ENCODE results near the gene NSG2.

Gene NSG2

DNA sequence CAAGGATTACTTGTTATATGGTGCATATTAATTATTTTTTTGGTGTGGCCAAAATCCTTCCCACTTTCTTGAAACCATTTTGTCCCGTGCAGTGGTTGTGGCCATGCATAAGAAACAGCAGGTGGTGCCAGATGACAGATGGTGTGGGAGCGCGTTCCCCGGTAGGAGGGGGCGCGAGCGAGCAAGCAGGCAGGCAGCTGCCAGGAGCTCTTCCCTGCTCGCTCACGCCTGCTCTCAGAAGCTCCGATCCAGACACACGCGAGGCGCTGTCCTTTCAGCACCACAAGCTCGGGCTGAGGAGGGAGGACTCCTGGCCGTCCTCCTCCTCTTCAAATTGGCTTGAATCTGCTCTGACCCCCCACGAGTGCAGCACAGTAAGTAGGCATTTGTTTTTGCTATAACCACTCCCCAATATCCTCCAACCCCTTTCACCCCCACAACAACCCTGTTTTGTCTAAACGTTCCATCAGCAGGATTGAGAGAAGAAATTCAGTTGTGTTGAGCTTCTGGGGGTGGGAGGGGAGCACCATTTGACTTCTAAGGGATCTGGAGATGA, at the start of gene NSG2:
TSS of gene NSG2 (plus strand) at position 237 of the 556 bp plus-strand sequence. CDS start 1,050 bp downstream, outside the sequence.
- DNase-seq (ENCODE audit: low read depth in 2 of 2), result peak; percentile 63 to 67

DNA sequence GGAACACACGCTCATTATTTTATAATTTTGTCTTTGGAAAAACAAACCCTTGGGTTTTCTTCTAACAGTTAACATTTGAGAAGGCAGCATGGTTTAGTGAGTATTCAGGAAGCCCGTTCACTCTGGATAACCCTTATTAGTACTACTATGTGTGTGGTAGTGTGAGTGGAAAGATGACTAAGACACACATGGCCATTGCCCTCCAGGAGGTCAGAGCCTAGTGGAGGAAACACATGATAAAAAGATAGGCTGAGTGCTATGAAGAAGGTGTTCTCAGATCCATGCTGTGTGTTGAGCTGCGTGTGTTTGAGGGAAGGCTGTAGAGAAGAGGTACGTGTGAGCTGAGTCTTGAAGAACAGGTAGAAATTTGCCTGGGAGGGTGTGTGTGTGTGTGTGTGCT, 48.2 kb upstream of the NSG2 start:
- DNase-seq (ENCODE audit: low read depth in 2 of 2), result no peak

GRCh38 chr5:173998531-173998930, 47.0 kb upstream of the NSG2 start:
- no peak for DNase-seq (ENCODE audit: low read depth in 2 of 2)

- DNase-seq (ENCODE audit: low read depth in 2 of 2), result no peak
These were observed 45.4 kb upstream of the NSG2 start for GRCh38 chr5:174000076-174000475.

DNA sequence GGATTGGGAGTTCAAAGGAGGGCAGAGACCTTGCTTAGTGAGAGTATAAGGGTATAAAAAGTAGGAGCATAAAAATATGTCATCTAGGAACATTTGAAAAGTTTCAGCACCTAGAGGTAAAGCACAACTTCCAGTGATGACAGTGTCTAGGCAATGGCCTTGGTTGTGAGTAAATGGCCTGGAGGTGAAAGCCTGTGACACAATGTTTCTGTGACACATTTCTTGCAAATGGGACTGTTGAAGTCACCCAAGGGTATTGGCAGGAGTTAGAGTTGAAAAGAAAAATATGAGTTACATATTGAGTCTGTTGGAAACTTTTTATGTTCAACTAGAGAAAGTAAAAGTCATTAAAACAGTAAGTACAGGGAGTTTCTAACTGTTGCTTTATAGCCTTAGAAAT, 41.7 kb upstream of the NSG2 start:
- DNase-seq (ENCODE audit: low read depth in 2 of 2), result no peak

GRCh38 chr5:174008922-174009321, 36.6 kb upstream of the NSG2 start:
- DNase-seq (ENCODE audit: low read depth in 2 of 2), result no peak

DNA sequence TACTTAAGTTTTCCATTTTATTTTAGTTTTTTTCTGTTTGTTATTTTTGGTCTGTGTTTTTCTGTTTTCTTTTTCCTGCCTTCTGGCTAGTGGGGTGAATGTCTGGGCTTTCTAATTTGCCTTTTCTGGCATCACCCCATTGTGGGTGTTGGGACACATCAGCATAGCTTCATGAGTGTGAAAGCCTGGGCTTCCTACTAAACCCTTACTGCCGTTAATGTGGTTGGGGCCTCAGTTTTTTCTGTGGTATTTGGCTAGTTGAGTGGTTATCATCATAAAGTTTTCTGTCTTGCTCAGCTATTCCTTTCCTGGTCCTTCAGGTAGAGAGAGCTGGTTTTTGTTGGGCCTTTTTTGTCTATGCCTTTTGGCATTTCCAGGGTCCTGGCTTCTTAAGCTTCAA, 35.1 kb upstream of the NSG2 start:
- DNase-seq (ENCODE audit: low read depth in 2 of 2), result no peak

- no peak for DNase-seq (ENCODE audit: low read depth in 2 of 2)
These were observed 34.1 kb upstream of the NSG2 start for GRCh38 chr5:174011441-174011840.

GRCh38 chr5:174020069-174020927, 25.2 kb upstream of the NSG2 start:
- peak in 1 of 2 experiments; percentile 2 for DNase-seq (ENCODE audit: low read depth in 2 of 2)

GRCh38 chr5:174020928-174021304, 24.6 kb upstream of the NSG2 start:
- DNase-seq (ENCODE audit: low read depth in 2 of 2), result no peak

DNA sequence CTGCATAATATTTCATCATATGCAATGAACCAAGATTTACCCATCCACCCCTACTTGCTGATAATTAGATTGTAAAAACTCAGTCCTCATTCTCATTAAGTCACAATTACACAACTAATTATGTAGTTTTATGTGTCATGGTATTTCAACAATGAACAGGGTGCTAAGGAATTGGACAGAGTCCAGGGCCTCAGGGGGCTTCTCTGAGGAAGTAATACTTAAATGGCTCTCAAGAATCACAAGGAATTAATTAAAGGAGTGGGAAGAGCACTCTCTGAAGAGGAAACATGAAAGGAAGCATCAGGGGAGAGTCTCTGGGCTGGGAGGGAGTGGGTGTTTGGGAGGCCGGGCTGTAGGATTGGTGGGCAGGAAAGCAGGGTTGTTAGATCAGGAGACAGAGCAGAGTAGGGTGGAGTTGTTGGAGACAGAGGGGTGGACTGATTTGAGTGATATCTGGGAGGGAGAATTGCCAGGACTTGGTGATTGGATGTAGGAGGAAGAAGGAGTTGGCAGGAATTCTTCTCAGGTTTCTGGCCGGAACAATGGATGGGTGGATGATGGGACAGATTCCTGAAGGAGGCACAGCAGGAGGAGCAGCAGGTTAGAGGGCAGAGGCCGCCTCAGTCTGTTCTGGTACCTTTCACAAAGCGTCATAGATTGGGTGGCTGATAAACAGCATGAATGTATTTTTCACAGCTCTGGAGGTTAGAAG, 23.0 kb upstream of the NSG2 start:
- DNase-seq (ENCODE audit: low read depth in 2 of 2), result no peak

GRCh38 chr5:174030286-174030685, 15.2 kb upstream of the NSG2 start:
- no peak for DNase-seq (ENCODE audit: low read depth in 2 of 2)

DNA sequence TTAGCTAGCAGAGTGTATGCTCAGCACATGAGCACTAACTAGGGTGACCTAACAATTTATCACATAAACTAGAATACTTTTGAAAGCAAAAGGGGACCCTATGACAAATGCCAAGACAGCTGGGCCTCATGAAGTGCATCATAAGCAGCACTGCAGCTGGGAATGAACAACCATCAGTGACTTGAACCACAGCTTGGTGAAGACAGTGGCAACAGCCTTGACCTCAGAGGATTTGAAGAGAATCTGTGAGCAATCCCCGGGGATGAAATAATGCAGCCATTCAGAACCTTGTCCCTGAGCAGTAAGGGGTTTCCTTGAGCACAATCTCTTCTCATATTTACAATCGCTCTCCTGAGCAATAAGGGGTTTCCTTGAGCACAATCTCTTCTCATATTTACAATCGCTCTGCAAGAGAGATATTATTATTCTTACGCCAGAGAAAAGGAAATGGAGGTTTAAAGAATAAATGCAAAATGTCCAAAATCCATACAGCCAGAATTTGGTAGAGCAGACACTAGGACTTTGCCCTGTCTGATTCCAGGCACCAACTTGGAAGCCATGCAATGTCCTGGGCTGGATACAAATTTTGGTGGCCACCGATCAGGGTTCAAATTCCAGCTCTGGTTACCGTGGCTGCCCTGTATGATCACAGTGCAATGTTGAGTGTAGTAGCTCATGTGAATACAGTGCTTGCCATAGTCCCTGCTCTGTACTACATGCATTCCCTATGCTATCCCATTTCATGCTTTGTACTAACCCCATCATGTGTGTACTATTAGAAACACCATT, 846 bp upstream of the NSG2 start:
- no peak for DNase-seq (ENCODE audit: low read depth in 2 of 2)

GRCh38 chr5:174046558-174046957, 1.1 kb downstream of the NSG2 start:
- DNase-seq (ENCODE audit: low read depth in 2 of 2), result no peak

DNA sequence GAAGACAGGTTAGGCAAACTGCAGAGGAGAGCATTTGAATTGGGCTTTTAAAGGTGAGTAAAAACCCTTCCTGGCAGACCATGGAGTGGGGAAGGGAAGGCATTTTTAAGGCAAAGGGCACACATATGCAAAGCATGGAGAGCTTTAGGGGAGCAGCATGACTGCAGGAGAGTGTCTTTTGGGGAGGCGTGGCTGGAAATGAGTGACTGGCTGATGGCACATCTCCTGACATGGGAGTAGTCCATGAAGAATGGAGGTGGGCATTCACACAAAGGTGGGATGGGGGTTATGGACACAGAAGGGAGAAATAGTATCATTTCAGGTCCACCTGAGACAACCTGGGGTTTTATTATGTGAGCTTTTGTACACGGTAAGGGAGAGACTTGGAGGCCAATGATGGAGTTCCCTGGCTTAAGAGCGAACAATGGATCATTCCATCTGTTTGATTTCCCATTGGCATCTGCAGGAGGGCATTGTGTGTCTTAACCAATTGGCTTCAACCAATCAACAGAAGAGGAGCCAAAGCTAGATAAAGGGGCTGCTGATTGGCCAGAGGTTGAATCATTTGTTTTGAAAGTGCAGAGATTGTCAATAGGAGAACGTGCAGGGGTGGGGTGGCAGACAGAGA, 2.1 kb downstream of the NSG2 start:
- no peak for DNase-seq (ENCODE audit: low read depth in 2 of 2)

- DNase-seq (ENCODE audit: low read depth in 2 of 2), result no peak
These were observed 7.1 kb downstream of the NSG2 start for GRCh38 chr5:174052636-174053035.

DNA sequence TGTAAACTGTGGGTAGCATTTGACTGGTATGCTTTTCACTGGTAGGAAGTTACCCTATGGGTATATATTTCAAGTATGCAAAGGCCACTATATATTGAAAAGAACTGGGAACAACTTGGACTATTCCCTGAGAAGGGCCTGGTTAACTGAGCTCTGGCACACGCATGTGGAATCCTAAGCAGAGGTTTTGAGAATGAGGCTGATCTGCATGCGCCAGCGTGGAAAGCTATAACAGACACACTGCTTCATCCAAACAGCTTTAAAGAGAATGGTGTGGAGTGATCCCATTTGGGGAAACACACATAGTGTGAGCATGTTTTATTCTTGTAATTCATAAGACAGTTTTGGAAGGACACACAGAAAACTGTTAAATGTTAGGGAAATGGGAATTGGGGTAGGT, 8.4 kb downstream of the NSG2 start:
- no peak for DNase-seq (ENCODE audit: low read depth in 2 of 2)

DNA sequence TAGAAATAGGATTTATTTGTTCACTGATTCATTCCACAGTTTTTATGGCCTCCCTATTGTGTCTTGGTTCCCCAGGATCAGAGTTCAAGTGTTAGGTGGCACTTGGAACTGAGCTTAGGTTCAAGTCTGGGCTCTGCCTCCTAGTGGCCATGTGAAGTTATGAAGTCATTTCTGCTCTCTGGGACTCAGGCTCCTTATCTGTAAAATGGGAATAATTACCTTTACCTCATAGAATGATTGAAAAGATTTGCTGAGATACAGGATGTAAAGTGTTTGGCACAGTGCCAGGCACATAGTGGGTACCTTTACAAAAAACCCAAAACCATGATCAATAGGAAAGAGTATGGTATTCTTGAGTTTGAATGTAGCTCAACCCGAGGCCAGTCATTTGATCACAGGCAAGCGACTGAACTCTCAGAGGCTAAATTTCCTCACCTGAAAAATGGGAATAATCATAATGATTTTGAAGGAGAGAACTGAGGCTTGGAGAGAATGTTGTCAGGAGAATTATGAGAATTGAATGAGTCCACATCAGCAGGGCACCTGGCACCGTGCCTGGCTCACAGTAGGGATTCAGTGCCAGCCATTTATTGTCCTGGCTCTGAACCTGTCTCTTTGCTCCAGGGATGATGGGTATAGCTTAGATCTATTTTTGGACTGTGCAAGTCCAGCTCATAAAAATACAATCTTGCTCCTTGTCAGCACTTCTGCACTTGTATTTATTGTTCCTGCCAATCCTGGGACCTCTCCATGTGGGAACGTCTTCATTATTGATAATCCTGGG, 10.8 kb downstream of the NSG2 start:
- no peak for DNase-seq (ENCODE audit: low read depth in 2 of 2)

DNA sequence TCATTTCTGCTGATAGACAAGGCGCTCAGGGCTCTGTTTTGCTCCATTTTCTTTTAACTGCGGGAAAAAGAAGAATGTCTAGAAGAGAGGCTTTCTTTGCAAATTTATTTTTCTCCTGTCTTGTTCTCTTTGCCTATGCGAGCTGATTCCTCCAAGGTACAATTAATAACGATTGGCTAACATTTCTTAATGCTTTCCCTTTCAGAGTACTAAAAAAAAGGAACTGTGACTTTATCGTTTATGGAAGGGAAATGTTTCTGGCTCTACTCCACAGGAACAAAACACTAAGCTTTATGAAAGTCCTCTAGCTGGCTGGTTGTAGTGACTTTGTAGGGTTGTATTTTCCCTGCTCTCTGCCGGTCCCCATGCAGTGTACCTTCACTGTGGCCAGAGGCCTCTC, 11.7 kb downstream of the NSG2 start:
- DNase-seq (ENCODE audit: low read depth in 2 of 2), result no peak

DNA sequence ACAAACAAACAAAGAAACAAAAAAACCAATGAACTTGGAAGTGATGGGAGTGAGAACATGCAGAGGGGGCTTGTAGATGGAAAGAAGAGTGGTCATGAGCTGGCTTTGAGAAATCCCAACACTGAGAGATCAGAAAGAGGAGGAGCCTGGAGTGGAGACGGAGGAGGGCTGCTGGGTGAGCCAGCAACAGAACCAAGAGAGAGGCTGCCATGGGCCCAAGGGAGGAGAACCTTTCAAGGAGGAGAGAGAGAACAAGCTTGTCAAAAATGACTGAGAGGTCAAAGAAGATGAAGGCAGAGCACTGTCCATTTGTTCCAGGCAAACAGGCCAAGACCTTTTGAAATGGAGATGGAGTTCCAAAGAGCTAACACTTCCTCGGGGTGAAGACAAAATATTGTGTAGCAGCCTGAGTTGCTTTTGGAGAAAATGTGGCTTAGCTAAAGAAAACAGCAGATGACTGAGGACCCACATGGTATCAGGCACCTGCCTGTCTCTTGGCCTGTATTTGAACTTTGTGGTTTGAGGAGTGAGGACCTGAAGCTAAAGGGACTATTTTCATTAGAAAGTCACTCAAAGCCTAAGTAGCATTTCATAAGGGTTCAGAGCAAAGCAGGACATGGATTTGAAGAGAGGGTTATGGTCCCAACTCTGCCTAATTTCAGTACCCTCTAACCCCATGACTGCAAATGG, 13.1 kb downstream of the NSG2 start:
- no peak for DNase-seq (ENCODE audit: low read depth in 2 of 2)

Data from fibroblast of skin of left quadriceps (primary cell).